Measurements from ENCODE around the gene PHLPP1. TPM values are rescaled to one million over a fixed set of nuclear protein-coding genes. Genes with fewer than 3 reads are reported as not detected.

Gene PHLPP1
- total RNA-seq, 1 donor, result 7.2 TPM

GRCh38 chr18:62876111-62876510, 160.8 kb downstream of the PHLPP1 start:
- DNase-seq (ENCODE audit: low read depth), result no peak
- no peak for TF ChIP-seq CTCF (IDR thresholded peaks at IDR 0.05; ENCODE audit: insufficient read depth, low read length)
- H3K4me3 ChIP-seq (ENCODE audit: low read depth, low read length), result no peak overlapping the region

- no peak for DNase-seq (ENCODE audit: low read depth)
- no peak overlapping the region for H3K4me3 ChIP-seq (ENCODE audit: low read depth, low read length)
- TF ChIP-seq CTCF (IDR thresholded peaks at IDR 0.05; ENCODE audit: insufficient read depth, low read length), result no peak
Observed at GRCh38 chr18:62876828-62877227, 161.5 kb downstream of the PHLPP1 start.

- TF ChIP-seq CTCF (IDR thresholded peaks at IDR 0.05; ENCODE audit: insufficient read depth, low read length), result peak; percentile 34
- DNase-seq (ENCODE audit: low read depth), result peak; percentile 93
- H3K4me3 ChIP-seq (ENCODE audit: low read depth, low read length), result no peak overlapping the region
Observed at GRCh38 chr18:62877411-62878221, 162.3 kb downstream of the PHLPP1 start.

- H3K4me3 ChIP-seq (ENCODE audit: low read depth, low read length), result no peak overlapping the region
- DNase-seq (ENCODE audit: low read depth), result peak; percentile 52
- no peak for TF ChIP-seq CTCF (IDR thresholded peaks at IDR 0.05; ENCODE audit: insufficient read depth, low read length)
Observed at GRCh38 chr18:62878305-62878704, 163.0 kb downstream of the PHLPP1 start.

- DNase-seq (ENCODE audit: low read depth), result no peak
- no peak for TF ChIP-seq CTCF (IDR thresholded peaks at IDR 0.05; ENCODE audit: insufficient read depth, low read length)
Observed at GRCh38 chr18:62880034-62880433, 164.7 kb downstream of the PHLPP1 start.

GRCh38 chr18:62880673-62881364, 165.5 kb downstream of the PHLPP1 start:
- no peak for DNase-seq (ENCODE audit: low read depth)
- TF ChIP-seq CTCF (IDR thresholded peaks at IDR 0.05; ENCODE audit: insufficient read depth, low read length), result no peak
- H3K4me3 ChIP-seq (ENCODE audit: low read depth, low read length), result no peak overlapping the region

More at GRCh38 chr18:62880034-62880433, 164.7 kb downstream of the PHLPP1 start:
- H3K4me3 ChIP-seq (ENCODE audit: low read depth, low read length), result no peak overlapping the region
